ENCODE data around the gene IPO9. TPM values are rescaled to one million over a fixed set of nuclear protein-coding genes. Genes with fewer than 3 reads are reported as not detected.

Gene IPO9
- total RNA-seq, 1 donor from 2014 or later: 20.8 TPM

- no peaks in the 10 kb centered on the region for H3K36me3 ChIP-seq (ENCODE audit: control insufficient read depth, insufficient read depth, low read length)
- TF ChIP-seq CTCF (IDR thresholded peaks at IDR 0.05; ENCODE audit: insufficient read depth, low read length, poor library complexity, severe bottlenecking): no peak
- no peak for DNase-seq (ENCODE audit: low read depth)
- no peaks in the 10 kb centered on the region for H3K27me3 ChIP-seq (ENCODE audit: control insufficient read depth, insufficient read depth, low read length)
- H3K4me3 ChIP-seq (ENCODE audit: low read depth, low read length): no peak overlapping the region
Observed at GRCh38 chr1:201890806-201891450, 62.0 kb downstream of the IPO9 start.

- DNase-seq (ENCODE audit: low read depth): no peak
- no peak overlapping the region for H3K4me3 ChIP-seq (ENCODE audit: low read depth, low read length)
- no peak for TF ChIP-seq CTCF (IDR thresholded peaks at IDR 0.05; ENCODE audit: insufficient read depth, low read length, poor library complexity, severe bottlenecking)
- H3K36me3 ChIP-seq (ENCODE audit: control insufficient read depth, insufficient read depth, low read length): no peaks in the 10 kb centered on the region
- H3K27me3 ChIP-seq (ENCODE audit: control insufficient read depth, insufficient read depth, low read length): no peaks in the 10 kb centered on the region
Observed at GRCh38 chr1:201891451-201892045, 62.6 kb downstream of the IPO9 start.

- no peak for TF ChIP-seq CTCF (IDR thresholded peaks at IDR 0.05; ENCODE audit: insufficient read depth, low read length, poor library complexity, severe bottlenecking)
- H3K27me3 ChIP-seq (ENCODE audit: control insufficient read depth, insufficient read depth, low read length): no peaks in the 10 kb centered on the region
- no peaks in the 10 kb centered on the region for H3K36me3 ChIP-seq (ENCODE audit: control insufficient read depth, insufficient read depth, low read length)
- no peak for DNase-seq (ENCODE audit: low read depth)
- H3K4me3 ChIP-seq (ENCODE audit: low read depth, low read length): no peak overlapping the region
Observed at GRCh38 chr1:201892211-201892610, 63.3 kb downstream of the IPO9 start.

GRCh38 chr1:201893431-201893830 is 64.5 kb downstream of the IPO9 start:
- Histone ChIP-seq H3K4me3 (ENCODE audit: low read depth, low read length) (no peak overlapping the region), H3K27me3 (ENCODE audit: control insufficient read depth, insufficient read depth, low read length) (no peaks in the 10 kb centered on the region), H3K36me3 (ENCODE audit: control insufficient read depth, insufficient read depth, low read length) (no peaks in the 10 kb centered on the region)
- no peak for TF ChIP-seq CTCF (IDR thresholded peaks at IDR 0.05; ENCODE audit: insufficient read depth, low read length, poor library complexity, severe bottlenecking)
- DNase-seq (ENCODE audit: low read depth): no peak

GRCh38 chr1:201894343-201895119 is 65.6 kb downstream of the IPO9 start:
- no peaks in the 10 kb centered on the region for H3K36me3 ChIP-seq (ENCODE audit: control insufficient read depth, insufficient read depth, low read length)
- no peak for DNase-seq (ENCODE audit: low read depth)
- no peak for TF ChIP-seq CTCF (IDR thresholded peaks at IDR 0.05; ENCODE audit: insufficient read depth, low read length, poor library complexity, severe bottlenecking)
- H3K27me3 ChIP-seq (ENCODE audit: control insufficient read depth, insufficient read depth, low read length): no peaks in the 10 kb centered on the region
- no peak overlapping the region for H3K4me3 ChIP-seq (ENCODE audit: low read depth, low read length)
